Osteocyte (in vitro differentiated cells): ENCODE results near the gene GNA12. TPM values are rescaled to one million over a fixed set of nuclear protein-coding genes. Genes with fewer than 3 reads are reported as not detected.

ENCODE experiments used
- DNase-seq: peaks from one replicate; pipeline ENCODE4 v3.0.0; 2021; ENCODE audit warnings: mixed read lengths; ENCODE audit not compliant: unreplicated experiment; ENCODE audit errors: extremely low spot score
- H3K27ac Mint-ChIP-seq: one replicate; pipeline ENCODE4 v1.8.0; 2021; ENCODE audit warnings: mild to moderate bottlenecking, mixed read lengths; ENCODE audit not compliant: unreplicated experiment
- H3K27me3 Mint-ChIP-seq: one replicate; pipeline ENCODE4 v1.8.0; 2021; ENCODE audit warnings: mixed read lengths; ENCODE audit not compliant: unreplicated experiment
- H3K36me3 Mint-ChIP-seq: one replicate; pipeline ENCODE4 v1.8.0; 2021; ENCODE audit warnings: mixed read lengths; ENCODE audit not compliant: unreplicated experiment
- H3K4me1 Mint-ChIP-seq: one replicate; pipeline ENCODE4 v1.8.0; 2021; ENCODE audit warnings: mixed read lengths; ENCODE audit not compliant: unreplicated experiment
- H3K4me3 Mint-ChIP-seq: one replicate; pipeline ENCODE4 v1.8.0; 2021; ENCODE audit warnings: mild to moderate bottlenecking, moderate library complexity, mixed read lengths; ENCODE audit not compliant: unreplicated experiment
- H3K9me3 Mint-ChIP-seq: one replicate; pipeline ENCODE4 v1.8.0; 2021; ENCODE audit warnings: mixed read lengths; ENCODE audit not compliant: unreplicated experiment
- CTCF ChIP-seq: fragments of 200-600 bp; sonication (generic); IDR thresholded peaks from 2 replicates; pipeline ENCODE4 v1.5.0; 2021; ENCODE audit warnings: antibody characterized with exemption, mild to moderate bottlenecking, moderate library complexity
- total RNA-seq: library from RNA; stranded (reverse); gene quantifications from 2 replicates; pipeline ENCODE4 v1.2.1, GENCODE V29; 2021

Gene GNA12
- total RNA-seq, 1 donor from 2014 or later = 69.5 TPM

GRCh38 chr7:2873686-2874551 is 29.8 kb upstream of the GNA12 start:
- no peak overlapping the region for H3K4me3 Mint-ChIP-seq

GRCh38 chr7:2873146-2873545 is 29.0 kb upstream of the GNA12 start:
- H3K9me3 Mint-ChIP-seq = no peaks in the 10 kb centered on the region

More at GRCh38 chr7:2873686-2874551, 29.8 kb upstream of the GNA12 start:
- no peaks in the 10 kb centered on the region for H3K9me3 Mint-ChIP-seq
- no peak for TF ChIP-seq CTCF
- H3K36me3 Mint-ChIP-seq = no peaks in the 10 kb centered on the region
- H3K27me3 Mint-ChIP-seq = no peaks in the 10 kb centered on the region
- H3K27ac Mint-ChIP-seq = peak overlapping the region; percentile 89
- peaks cover 16% of the 10 kb centered on the region for H3K4me1 Mint-ChIP-seq
- DNase-seq = no peak

DNA sequence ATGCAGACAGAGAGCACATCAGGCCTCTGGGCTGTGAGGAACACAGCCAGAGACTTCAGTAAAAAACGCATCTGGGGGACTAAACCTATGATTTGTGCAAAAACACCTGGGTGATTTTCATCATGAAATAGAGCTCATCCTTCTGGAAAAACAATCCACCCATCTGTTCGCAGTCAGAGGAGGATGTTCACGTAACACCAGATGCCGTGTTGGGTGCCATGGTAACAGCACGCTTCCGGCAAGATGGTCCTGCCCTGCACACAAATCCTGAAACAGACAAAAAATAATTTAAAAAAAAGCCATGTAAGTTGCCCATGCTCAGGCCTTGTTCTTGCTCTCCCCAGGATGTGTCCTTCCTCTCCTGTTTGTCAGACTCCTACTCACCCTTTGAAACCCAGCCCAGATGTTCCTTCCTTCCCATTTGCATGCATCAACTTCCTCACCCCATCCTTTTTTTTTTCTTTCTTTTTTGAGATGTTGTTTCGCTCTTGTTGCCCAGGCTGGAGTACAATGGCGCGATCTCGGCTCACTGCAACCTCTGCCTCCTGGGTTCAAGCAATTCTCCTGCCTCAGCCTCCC is 28.3 kb upstream of the GNA12 start:
- no peak for DNase-seq
- peaks cover 15% of the 10 kb centered on the region for H3K4me1 Mint-ChIP-seq
- no peaks in the 10 kb centered on the region for H3K36me3 Mint-ChIP-seq
- no peak overlapping the region for H3K4me3 Mint-ChIP-seq
- no peaks in the 10 kb centered on the region for H3K27me3 Mint-ChIP-seq
- TF ChIP-seq CTCF = no peak
- no peak overlapping the region for H3K27ac Mint-ChIP-seq
- H3K9me3 Mint-ChIP-seq = no peaks in the 10 kb centered on the region

More at GRCh38 chr7:2873146-2873545, 29.0 kb upstream of the GNA12 start:
- no peak for TF ChIP-seq CTCF
- H3K4me1 Mint-ChIP-seq = peaks cover 15% of the 10 kb centered on the region
- H3K27ac Mint-ChIP-seq = no peak overlapping the region
- DNase-seq = no peak
- H3K27me3 Mint-ChIP-seq = no peaks in the 10 kb centered on the region
- no peaks in the 10 kb centered on the region for H3K36me3 Mint-ChIP-seq
- H3K4me3 Mint-ChIP-seq = no peak overlapping the region

GRCh38 chr7:2870471-2870931 is 26.4 kb upstream of the GNA12 start:
- H3K27ac Mint-ChIP-seq = no peak overlapping the region
- no peaks in the 10 kb centered on the region for H3K36me3 Mint-ChIP-seq
- peaks cover 6% of the 10 kb centered on the region for H3K4me1 Mint-ChIP-seq
- H3K9me3 Mint-ChIP-seq = no peaks in the 10 kb centered on the region
- no peak overlapping the region for H3K4me3 Mint-ChIP-seq
- no peak for TF ChIP-seq CTCF
- no peaks in the 10 kb centered on the region for H3K27me3 Mint-ChIP-seq
- DNase-seq = no peak

- DNase-seq = no peak
- Mint-ChIP-seq H3K27ac (no peak overlapping the region), H3K4me3 (no peak overlapping the region), H3K27me3 (no peaks in the 10 kb centered on the region), H3K4me1 (peaks cover 7% of the 10 kb centered on the region), H3K9me3 (no peaks in the 10 kb centered on the region), H3K36me3 (no peaks in the 10 kb centered on the region)
- TF ChIP-seq CTCF = no peak
These were observed 25.9 kb upstream of the GNA12 start for GRCh38 chr7:2869981-2870380.
